Measurements from ENCODE around the gene FAM170B.

The FAM170B gene

DNA sequence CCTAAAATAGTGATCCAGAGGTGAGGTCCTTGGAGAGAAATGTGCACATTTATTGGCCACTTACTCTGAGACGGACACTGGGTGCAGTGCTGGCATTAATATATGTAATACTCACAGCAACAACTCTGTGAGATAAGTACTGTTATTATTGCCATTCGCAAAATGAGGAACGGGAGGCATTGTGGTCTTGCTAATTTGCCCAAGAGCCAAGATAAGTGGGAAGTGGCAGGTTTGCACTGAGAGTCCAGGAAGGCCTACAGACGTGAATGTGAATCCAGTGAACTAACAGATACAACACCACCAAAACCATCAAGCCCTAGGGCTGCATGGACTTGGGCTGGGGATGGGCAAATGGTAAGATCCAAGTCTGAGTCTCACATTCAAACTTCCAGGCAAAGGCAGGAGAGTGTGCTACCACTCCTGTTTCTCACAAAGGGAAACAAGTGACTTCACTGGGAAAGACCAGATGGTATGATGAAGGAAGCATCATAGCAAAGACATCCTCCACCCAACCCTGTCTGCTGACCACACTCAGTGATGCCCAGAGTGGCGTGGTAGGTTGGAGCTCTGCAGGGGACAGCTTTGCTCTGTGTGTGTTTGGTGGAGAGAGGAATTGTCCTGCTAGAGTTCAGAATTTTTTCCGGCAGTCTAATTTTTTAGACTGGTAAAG lies 35.1 kb upstream of the FAM170B start:
- no peak for DNase-seq

DNA sequence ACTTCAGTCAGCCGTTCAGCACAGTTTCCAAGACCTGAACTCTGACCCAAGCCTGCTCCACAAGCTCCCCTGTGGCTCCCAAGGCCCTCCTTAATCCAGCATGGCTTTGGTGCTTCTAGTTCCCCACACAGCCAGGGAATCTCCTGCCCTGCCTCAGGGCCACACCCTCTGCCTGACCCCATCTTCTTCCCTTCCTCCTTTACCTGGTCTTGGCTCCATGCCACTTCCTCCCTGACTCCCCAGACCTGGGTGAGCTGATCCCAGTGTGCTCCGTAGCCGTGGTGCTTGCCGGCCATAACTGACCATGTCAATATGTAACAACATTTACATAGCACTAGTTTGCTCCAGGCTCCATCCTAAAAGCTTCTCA lies 34.3 kb upstream of the FAM170B start:
- no peak for DNase-seq

DNA sequence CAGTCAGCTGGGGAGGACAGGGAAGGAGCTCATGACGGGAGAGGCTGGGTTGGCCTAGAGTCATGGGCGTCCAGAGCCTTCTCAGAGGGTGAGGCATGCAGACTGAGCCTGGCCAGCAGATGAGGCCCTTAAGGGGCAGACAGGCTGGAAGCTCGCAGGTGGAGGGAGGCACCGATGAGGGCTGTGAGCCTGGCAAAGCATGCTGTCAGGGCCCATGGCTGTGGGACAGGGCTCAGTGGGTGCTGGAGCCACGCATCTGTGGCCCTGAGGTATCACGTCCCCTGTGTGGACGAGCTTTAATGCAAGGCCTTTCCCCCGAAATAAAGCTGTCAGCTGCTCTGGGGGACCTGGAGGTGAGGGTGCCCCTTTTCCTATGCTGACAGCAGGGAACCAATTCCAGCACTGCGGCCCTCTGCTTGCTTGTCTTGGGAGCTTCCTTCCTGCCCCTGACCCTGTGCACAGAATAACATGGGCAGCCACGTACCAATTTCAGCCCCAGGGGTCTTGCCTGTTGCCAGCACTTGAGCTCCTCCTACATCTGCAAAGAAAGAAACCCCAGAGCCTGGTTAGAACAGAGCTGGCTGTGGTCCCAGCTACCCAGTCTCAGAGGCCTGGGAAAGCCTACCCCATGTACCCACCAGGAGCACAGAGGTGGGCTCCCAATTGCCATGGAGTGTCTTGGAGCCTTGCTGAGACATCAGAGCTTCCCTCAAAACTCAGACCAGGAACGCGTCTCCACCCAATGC lies 33.8 kb upstream of the FAM170B start:
- DNase-seq = no peak

DNA sequence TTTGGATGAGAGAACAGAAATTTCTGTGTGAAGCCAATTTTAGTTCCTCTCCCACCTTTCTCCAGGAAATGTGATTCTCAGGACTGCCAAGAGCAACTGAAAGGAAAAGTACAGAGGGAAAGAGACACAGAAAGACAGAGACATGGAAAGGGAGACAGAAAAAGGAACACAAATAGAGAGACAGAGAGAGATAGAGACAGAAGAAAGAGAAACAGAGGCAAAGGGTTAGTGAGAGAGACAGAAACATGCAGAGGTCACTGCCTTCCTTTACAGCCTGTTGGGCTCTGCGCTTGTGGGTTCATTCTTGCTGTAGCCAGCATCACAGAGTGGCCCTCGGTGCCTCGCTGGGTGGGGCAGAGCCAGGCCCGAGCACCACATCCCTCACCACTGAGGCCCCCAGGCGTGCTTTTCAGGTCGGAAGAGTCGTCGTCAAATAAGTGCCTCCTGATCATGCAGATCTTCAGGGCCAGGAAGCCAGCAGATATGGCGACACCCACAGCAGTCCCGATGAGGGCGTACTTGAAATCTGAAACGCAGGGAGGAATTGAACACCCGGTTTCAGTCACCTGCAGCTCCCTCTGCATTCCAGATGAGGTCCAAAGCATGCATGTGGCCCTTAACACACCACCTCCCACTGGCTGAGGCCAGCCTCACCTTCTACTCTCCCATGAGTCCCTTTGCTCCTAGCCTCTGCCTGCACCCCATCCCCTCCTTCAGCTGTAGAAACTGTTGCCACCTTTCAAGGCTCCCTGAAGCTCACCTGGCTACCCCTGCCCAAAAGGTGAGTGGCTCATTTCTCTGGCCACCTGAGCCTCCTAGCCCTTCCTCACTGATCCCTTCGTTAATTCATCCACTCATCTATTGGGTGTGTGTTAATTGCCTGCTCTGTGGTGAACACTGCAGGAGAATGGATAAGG lies 32.9 kb upstream of the FAM170B start:
- no peak for DNase-seq

DNA sequence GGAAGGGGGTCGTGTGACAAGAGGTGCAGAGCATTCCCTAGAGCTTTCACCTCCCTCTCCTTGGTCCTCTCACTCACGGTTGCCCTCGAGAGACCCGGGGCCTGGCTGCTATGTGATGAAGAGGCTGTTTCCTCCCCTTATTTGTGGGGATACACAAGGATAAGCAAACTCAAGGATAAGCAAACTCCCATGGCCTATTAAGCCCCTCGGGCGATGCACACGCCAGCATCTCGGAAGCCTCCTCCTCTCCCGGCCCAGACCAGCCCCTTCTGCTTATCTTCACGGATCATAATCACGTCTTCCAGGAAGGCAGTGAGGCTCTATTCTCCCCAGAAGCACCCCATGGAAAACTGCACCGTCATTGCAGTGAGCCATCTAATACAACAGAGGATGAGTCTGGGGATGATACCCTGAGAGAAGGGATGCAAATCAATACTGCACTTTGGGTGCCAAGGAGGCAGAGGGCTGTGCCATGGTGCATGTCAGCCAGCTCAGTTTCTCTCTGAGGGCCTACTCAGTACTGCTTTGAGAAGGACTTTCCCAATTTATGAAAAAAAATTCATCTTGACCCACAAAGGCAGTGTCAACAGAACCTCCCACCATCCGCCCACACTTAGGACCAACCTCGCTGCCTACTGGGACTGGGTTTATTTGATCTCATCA lies 32.1 kb upstream of the FAM170B start:
- DNase-seq = no peak

DNA sequence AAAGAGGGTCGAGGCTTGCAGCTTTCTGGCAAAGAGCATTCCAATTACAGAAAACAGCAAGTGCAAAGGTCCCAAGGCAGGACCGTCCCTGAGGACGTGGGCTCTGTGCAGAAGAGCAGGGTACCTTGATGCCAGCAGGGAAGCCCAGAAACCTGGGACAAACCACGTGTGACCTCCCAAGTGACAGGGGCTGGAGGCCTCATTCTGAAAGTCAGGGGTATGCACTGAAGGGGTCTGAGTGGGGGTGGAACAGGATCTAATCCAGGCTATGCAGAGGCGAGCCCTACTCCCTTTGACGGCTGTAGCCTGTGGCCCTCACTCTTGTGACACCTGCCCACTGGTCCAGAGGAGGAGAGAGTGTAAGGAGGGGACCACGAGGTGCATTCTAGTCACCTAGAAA lies 31.4 kb upstream of the FAM170B start:
- DNase-seq = no peak

DNA sequence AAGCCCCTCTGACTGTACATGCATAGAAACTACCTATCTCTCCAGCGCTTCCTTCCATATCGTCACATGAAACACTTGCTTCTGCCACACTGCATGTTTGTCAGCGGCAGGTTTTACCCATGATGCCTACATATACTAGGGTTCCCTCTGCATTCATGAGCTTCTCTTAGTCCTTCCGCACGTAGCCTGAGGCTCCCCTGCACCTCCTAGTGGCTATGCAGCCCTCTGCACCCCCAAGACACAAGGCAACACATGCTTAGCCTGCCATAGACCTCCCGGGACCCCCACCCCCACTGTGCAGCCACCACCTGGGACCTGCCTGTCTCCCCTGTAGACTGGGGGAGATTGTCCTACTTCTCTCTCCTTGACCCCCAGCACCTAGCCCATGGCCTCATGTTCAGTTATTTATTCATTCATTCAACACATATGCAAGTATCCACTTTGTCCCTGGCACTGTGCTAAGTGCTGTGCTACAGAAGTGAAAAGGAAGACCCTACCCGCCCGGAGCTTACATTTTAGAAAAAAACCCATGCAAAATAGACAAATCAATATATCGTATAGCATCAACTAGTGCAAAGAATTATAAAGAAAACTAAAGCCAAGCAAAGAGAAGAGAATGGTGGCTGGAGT lies 30.9 kb upstream of the FAM170B start:
- DNase-seq = peak; percentile 63

DNA sequence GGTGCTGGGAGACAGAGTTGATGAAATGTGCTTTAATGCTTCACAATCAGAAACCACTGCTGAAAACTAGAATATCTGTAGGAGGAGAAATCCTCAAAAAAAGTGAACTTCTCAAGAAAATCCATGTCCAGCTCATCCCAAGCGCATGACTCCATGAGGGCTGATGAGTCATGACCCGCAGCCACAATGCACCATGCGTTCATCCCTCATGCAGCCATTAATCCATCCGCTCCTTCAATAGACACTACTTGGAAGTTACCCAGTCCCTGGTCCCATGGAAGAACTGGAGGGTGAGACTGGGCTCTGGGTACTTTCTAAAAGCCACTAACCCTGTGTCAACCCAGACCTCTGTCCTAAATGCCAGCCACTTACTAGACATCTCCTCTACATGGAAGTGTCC lies 29.9 kb upstream of the FAM170B start:
- DNase-seq = no peak

DNA sequence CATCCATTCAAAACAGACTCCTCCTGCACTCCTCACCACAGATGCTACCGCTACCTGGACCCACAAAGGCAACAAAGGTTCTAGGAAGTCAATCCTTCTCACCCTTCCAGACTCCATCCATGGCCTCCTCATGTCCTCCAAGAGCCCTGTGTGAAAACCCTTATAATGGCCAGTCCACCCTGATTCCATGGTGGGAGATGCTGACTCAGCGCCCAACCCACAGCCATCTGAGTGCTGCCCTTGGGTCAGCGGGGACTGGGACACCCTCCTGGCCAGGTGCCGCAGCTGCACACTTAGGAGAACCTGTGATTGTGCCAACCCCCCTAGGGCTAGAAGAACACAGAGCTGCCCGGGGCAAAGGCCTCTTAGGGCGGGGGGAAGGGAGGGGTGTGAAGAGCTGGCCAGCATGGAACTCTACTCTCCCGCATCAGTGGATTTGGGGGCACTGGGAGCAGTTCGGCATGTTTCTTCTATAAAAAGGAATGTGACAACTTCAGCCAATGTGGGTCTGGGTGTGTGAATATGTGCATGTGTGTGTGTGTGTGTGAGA lies 29.0 kb upstream of the FAM170B start:
- DNase-seq = no peak

DNA sequence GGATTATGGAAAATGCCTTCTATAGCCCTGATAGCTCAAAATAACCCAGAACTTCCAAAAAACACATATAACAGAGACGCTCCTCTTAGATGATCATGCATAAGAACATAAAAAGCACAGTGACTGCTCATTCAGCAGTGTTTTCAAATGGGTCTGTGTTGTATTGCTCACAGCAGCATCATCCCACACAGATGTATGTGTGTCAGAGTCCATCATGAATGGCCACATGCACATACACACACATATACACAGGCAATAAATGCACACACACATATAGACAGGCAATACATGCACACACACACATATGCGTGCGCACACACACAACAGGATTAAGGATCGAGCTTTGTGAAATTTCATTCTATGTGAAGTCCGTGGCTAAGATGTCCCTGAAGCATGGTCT lies 28.2 kb upstream of the FAM170B start:
- no peak for DNase-seq

DNA sequence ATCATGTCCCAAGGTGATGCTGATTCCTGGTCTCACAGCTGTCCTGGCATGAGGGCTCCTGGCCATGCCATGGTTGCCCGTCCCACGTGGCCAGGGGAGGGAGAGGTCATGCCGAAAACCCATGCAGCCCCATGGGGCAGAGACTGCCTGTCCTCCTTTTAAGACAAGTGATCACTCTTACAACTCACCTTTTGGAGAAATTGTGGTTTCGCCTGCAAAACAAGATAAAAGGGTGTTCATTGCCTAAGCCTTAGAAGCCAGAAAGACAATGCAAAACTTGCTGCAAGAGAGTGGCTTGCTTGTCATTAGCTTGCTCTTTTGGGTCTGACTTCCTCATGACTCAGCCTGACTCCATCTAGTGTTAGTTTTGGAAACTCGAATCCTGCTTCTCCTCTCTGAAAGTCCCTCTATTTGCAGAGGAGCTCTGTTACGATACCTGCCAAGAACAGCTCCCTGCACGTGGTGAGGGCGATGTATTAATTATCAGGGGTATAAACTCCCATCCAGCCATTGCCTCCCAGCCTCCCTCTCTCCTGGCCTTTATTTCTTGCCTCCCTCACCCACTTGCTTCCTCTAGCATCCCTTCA lies 27.7 kb upstream of the FAM170B start:
- no peak for DNase-seq

DNA sequence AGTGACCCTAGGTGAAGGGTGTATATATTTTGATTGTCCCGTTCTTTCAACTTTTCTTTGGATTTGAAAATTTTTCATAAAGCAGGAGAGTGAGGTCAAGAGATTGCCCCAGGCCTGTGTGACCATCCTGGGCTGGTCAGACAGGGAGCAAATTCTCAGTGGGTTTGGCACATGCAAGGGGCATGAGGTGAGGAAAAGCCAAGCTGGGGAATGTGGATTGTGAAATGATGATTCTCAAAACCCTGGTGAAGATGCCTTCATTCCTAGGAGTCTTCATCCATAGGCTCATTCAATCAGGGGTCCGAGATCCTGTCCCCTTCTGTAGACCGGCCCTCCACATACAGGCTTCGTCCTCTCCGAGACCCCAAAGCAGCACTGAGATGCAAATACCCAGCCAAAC lies 27.0 kb upstream of the FAM170B start:
- no peak for DNase-seq

DNA sequence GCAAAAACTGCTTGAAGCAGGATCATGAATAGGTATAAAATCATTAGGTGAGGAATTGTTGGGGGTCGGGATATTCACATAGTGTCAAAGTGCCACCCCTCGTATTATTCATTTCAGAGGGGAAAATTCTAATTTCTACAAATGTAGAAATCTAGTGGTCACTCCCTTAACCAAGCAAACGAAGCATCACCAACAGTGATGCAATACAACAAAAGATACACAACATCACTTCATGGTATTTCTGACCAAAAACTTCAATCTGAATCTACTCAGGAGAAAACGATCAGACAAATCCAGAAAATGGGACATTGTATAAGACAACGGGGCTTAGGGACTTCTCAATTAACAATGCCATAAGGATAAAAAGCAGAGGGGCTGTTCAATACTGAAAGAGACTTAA lies 26.3 kb upstream of the FAM170B start:
- DNase-seq = no peak

DNA sequence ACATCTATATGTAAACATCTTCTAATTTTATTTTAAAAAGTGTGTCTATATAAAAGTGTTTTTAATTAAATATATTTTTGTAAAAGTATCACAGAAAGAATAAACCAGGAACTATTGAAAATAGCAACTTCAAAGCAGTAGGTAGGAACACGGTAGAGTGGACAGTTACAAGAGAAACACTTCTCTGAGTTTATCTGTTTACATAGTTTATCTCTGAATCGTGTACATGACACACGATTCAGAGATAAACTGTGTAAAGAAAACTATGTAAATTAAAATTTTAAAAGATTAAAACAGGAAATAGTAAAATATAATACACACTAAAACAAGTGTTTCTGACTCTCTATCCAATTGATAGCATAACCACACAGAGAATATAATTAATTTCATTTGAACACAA lies 25.1 kb upstream of the FAM170B start:
- no peak for DNase-seq

DNA sequence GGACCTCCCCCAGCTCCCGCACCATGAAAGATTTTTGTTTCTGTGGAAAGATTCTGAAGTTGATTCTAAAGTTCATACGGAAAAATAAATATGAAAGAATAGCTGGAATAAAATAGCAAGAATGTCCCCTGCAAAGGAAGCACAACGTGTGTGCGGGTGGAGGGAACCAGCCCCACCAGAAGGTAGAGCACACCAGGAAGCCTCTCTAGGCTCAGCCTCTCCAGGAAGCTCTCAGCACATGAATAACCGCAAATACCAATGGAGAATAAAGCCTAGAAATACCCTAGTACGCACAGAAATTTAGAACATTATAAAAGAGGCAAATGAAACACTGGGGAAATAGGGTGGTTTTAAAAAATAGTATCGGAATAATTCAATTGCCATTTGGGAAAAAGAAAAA lies 24.6 kb upstream of the FAM170B start:
- no peak for DNase-seq

DNA sequence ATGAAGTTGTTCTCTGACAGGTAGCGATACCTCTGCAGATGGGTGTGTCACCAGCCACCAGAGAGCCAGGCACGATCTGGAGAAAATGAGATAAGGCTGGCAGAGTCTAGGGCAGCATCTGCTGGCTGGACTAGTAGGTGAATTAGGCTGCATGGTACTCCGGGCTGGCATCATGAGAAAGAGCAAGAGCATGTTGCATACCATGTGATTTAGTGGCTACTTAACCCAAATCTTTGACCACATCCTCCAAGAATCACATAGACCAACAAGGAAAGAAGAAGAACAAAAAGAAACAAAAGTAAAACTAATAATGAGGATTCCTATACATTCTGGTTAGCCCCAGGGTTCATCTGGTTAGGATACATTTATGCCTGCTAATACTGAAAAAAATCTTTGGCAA lies 23.4 kb upstream of the FAM170B start:
- no peak for DNase-seq

DNA sequence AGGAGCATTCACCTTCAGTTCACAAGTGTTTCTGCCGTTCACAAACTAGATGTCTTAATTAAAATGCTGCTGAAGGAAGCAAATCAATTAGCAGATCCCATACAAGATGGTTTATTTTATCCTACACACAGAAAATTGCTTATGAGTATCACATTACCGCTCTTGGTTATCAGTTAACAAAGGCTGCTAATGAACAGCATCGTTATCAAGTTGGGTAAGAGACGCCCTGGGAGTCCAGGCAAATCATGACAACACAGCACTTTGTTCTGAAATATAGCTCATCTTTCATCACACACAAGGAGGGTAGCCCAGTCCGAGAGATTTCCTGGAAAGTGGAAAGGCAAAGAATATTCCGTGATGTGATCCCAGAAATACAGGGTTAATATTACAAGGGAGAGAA lies 20.8 kb upstream of the FAM170B start:
- no peak for DNase-seq

DNA sequence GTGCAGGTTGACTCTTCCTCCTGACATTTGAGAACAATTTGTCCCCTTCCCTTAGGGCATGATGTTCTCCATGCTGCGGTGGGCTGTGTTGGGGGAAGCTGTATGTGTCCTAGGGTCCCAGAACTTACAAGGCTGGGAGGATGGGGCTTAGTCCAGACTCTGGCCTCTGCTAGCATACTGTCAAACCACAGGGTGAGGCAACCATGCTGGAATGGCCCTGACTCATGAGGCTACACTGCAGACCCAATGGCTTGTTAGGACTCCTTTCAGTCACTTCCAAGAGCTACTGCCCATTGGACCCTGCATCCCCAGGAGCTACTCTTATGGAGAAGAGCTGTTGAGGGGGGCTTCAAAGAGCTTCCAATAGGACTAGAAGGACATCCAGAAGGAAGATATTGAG lies 20.1 kb upstream of the FAM170B start:
- no peak for DNase-seq

DNA sequence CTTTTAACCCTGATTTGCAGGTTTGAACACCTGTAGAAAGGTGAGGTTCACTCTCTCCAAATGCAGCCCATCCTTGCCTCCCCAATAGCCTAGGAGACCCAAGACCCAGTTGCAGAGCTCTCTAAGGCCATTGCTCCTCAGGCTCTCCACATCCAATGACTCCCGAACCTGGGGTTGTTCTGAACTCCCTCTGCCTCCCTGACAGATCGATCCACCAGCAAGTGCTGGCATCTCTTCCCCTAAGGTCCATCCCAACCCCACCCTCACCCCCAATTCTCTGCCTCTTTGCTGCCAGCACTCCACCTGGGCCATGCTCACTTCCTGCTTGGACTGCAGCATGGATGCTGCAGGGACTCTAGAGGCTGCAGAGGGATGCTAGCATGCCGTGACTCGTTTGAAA lies 19.3 kb upstream of the FAM170B start:
- DNase-seq = no peak

DNA sequence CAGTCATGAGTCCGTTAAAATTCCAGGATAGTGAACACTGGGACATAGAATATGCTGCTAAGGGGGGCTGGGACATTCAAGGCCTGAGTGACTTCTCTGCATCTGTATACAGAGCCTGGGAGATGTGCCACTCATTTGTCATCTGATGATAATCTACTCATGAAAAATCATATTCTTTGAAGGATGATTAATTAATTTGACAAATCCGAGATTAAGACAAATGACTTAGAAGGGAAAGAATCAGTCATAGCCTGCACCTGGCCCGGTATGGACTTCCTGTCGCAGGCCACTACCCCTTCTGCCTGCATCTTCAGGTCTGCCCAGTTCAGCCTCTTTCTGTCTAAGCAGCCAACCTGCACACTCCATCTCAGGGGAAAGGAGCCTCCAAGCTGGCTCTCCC lies 18.8 kb upstream of the FAM170B start:
- no peak for DNase-seq

DNA sequence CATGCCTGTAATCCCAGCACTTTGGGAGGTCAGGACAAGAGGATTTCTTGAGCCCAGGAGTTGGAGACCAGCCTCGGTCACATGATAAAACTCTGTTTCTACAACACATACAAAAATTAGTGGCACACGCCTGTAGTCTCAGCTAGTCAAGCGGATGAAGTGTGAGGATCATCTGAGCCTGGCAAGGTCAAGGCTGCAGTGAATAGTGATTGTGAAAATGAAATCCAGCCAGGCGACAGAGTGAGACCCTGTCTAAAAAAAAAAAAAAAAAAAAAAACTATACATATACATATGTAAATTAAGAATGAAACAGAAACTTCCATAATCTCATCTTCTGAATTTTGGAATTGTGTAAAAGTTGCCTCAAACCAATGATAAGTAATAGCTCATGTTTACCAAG lies 18.2 kb upstream of the FAM170B start:
- no peak for DNase-seq

DNA sequence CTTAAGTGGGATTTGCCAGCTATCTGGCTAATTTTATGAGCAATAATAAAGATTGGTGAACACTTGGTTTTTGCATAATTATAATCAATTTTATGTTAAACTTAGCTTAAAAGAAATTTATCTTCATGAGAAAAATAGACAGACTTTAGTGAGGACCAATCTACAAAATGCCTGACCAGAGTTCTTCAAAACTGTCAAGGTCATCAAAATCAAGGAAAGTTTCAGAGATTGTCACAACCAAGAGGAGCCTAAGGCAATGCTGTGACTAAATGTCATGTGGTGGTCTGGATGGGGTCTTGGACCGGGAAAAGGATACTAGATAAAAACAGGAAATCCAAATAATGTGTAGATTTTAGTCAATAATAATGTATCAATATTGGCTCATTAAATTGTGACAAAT lies 17.7 kb upstream of the FAM170B start:
- DNase-seq = no peak
